ENCODE results near the gene SPOP.

DNA sequence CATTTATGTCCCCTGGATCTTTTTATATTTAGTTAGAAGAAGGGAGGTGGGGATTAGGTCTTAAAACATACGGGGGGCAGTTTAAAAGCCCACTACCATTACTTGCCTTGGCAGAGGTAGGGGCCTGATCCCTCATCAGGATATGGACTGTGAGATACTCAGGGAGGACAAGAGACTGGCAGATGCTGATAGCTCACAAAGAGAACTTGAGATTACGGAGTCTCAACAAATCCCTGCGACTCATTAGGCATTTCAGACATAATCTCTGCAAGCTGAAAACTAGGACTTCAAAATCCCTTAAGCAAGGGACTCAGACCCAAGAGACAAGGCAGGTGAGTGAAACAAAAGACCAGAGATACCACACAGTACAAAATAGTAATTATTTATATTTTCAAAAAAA, 79.0 kb downstream of the SPOP start:
- TF ChIP-seq, protein P1, sequence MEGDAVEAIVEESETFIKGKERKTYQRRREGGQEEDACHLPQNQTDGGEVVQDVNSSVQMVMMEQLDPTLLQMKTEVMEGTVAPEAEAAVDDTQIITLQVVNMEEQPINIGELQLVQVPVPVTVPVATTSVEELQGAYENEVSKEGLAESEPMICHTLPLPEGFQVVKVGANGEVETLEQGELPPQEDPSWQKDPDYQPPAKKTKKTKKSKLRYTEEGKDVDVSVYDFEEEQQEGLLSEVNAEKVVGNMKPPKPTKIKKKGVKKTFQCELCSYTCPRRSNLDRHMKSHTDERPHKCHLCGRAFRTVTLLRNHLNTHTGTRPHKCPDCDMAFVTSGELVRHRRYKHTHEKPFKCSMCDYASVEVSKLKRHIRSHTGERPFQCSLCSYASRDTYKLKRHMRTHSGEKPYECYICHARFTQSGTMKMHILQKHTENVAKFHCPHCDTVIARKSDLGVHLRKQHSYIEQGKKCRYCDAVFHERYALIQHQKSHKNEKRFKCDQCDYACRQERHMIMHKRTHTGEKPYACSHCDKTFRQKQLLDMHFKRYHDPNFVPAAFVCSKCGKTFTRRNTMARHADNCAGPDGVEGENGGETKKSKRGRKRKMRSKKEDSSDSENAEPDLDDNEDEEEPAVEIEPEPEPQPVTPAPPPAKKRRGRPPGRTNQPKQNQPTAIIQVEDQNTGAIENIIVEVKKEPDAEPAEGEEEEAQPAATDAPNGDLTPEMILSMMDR (conservative IDR thresholded peaks at IDR 0.05; ENCODE audit: low read depth, low read length): no peak
- TF ChIP-seq EZH2 (IDR thresholded peaks at IDR 0.05; ENCODE audit: borderline replicate concordance, low read depth, low read length, poor library complexity, severe bottlenecking): no peak

Data from A673 (cell line).